ENCODE results near the gene MAPK13.

GRCh38 chr6:36083446-36083845, 46.9 kb upstream of the MAPK13 start:
- TF ChIP-seq CTCF (IDR thresholded peaks at IDR 0.05) (no peak), EP300 (IDR thresholded peaks at IDR 0.05) (no peak)
